Activated CD4-positive, alpha-beta T cell treated with anti-CD3 and anti-CD28 coated beads for 36 hours (primary cell): ENCODE measurements around the gene CHPF. TPM values are rescaled to one million over a fixed set of nuclear protein-coding genes. Genes with fewer than 3 reads are reported as not detected.
A peak's percentile ranks its signal among the peaks of the same experiment; 100 is the strongest.

Experiments
- ATAC-seq: fragments of 200-7000 bp; cut with Tn5 transposase; one replicate; pipeline ENCODE4 v1.10.0; 2021; ENCODE audit warnings: mild to moderate bottlenecking, moderate library complexity
- CTCF ChIA-PET: fragments of 350-600 bp; sonication (Branson Sonifier 250); formaldehyde crosslinking; loops from one replicate; lab custom pipeline; 2021; ENCODE audit warnings: antibody characterized with exemption; lab: Charles Lee
- POLR2A ChIA-PET: fragments of 350-600 bp; sonication (Branson Sonifier 250); formaldehyde crosslinking; loops from one replicate; lab custom pipeline; 2021; ENCODE audit warnings: antibody characterized with exemption, inconsistent platforms; lab: Charles Lee
- DNase-seq: peaks from one replicate; pipeline ENCODE4 v3.0.0-alpha.2; 2020
- H3K27ac Mint-ChIP-seq: one replicate; pipeline ENCODE4 v1.8.0; 2021; ENCODE audit warnings: mixed read lengths
- H3K27me3 Mint-ChIP-seq: one replicate; pipeline ENCODE4 v1.8.0; 2021; ENCODE audit warnings: mixed read lengths
- H3K36me3 Mint-ChIP-seq: one replicate; pipeline ENCODE4 v1.8.0; 2021; ENCODE audit warnings: low read depth, mixed read lengths
- H3K4me1 Mint-ChIP-seq: one replicate; pipeline ENCODE4 v1.8.0; 2021; ENCODE audit warnings: mixed read lengths
- H3K4me3 Mint-ChIP-seq: one replicate; pipeline ENCODE4 v1.8.0; 2021; ENCODE audit warnings: mild to moderate bottlenecking, moderate library complexity, mixed read lengths
- H3K9me3 Mint-ChIP-seq: one replicate; pipeline ENCODE4 v1.8.0; 2021; ENCODE audit warnings: low read depth, mixed read lengths
- intact Hi-C, 2 experiments: fragments of 100-400 bp; cut with DNase I in 1 of 2; cut with micrococcal nuclease in 1 of 2; formaldehyde crosslinking; loops; one replicate each; pipeline versions ENCODE4 v1.14.2 to v1.15.1; 2022 to 2024; cut with DNase I, micrococcal nuclease
- total RNA-seq, 2 experiments: library from RNA; stranded (reverse); gene quantifications; one replicate each; pipeline ENCODE4 v1.2.3, GENCODE V29; 2021

CHPF gene
- total RNA-seq, 2 experiments from 2014 or later, result 14.1 to 17.1 TPM

- H3K4me1 Mint-ChIP-seq, result peaks cover 15% of the 10 kb centered on the region
- no peak for DNase-seq
- POLR2A ChIA-PET, result interaction anchor here (0.8 kb wide), 1 partner anchor 28 kb away, joined by 3 read pairs; no protein-coding TSS in a partner anchor
- no peak for ATAC-seq
- no peak overlapping the region for H3K27ac Mint-ChIP-seq
- CTCF ChIA-PET, result interaction anchor here (0.5 to 6.9 kb wide), 5 partner anchors 9 to 104 kb away, joined by 3 to 55 read pairs (median 3); no protein-coding TSS in a partner anchor
- peaks cover 11% of the 10 kb centered on the region for H3K36me3 Mint-ChIP-seq
- H3K27me3 Mint-ChIP-seq, result no peaks in the 10 kb centered on the region
- no peak overlapping the region for H3K4me3 Mint-ChIP-seq
- H3K9me3 Mint-ChIP-seq, result no peaks in the 10 kb centered on the region
- intact Hi-C loops, result no loop called here
Observed at GRCh38 chr2:219538956-219539788, 4.4 kb downstream of the CHPF start.

- H3K9me3 Mint-ChIP-seq, result no peaks in the 10 kb centered on the region
- H3K4me1 Mint-ChIP-seq, result peaks cover 14% of the 10 kb centered on the region
- intact Hi-C loops, result no loop called here
- H3K4me3 Mint-ChIP-seq, result no peak overlapping the region
- H3K27ac Mint-ChIP-seq, result no peak overlapping the region
- DNase-seq (no peak), ATAC-seq (no peak)
- H3K36me3 Mint-ChIP-seq, result peaks cover 11% of the 10 kb centered on the region
- ChIA-PET POLR2A (no interaction called here), CTCF (interaction anchor here (0.5 to 1.7 kb wide), 2 partner anchors 9 to 104 kb away, joined by 3 to 8 read pairs; no protein-coding TSS in a partner anchor)
- no peaks in the 10 kb centered on the region for H3K27me3 Mint-ChIP-seq
Observed at GRCh38 chr2:219538504-219538951, 5.1 kb downstream of the CHPF start.

GRCh38 chr2:219537657-219538488 is 5.7 kb downstream of the CHPF start:
- Mint-ChIP-seq H3K36me3 (peaks cover 11% of the 10 kb centered on the region), H3K4me3 (no peak overlapping the region), H3K27me3 (no peaks in the 10 kb centered on the region), H3K4me1 (peaks cover 14% of the 10 kb centered on the region), H3K9me3 (no peaks in the 10 kb centered on the region), H3K27ac (no peak overlapping the region)
- ChIA-PET CTCF (interaction anchor here (0.7 to 1.1 kb wide), 2 partner anchors 14 to 140 kb away, joined by 3 read pairs; no protein-coding TSS in a partner anchor), POLR2A (no interaction called here)
- DNase-seq, result no peak
- ATAC-seq, result no peak
- intact Hi-C loops, result no loop called here

GRCh38 chr2:219536967-219537366 is 6.6 kb downstream of the CHPF start:
- POLR2A ChIA-PET, result no interaction called here
- ATAC-seq, result no peak
- no peaks in the 10 kb centered on the region for H3K9me3 Mint-ChIP-seq
- CTCF ChIA-PET, result interaction anchor here (1.1 kb wide), 1 partner anchor 15 kb away, joined by 3 read pairs; no protein-coding TSS in a partner anchor
- H3K4me3 Mint-ChIP-seq, result no peak overlapping the region
- no peak overlapping the region for H3K27ac Mint-ChIP-seq
- intact Hi-C loops, result no loop called here
- peaks cover 11% of the 10 kb centered on the region for H3K36me3 Mint-ChIP-seq
- DNase-seq, result no peak
- peaks cover 6% of the 10 kb centered on the region for H3K4me1 Mint-ChIP-seq
- peaks cover 3% of the 10 kb centered on the region for H3K27me3 Mint-ChIP-seq

GRCh38 chr2:219536425-219536824 is 7.2 kb downstream of the CHPF start:
- DNase-seq (no peak), ATAC-seq (no peak)
- H3K27ac Mint-ChIP-seq, result no peak overlapping the region
- peaks cover 4% of the 10 kb centered on the region for H3K4me1 Mint-ChIP-seq
- no peaks in the 10 kb centered on the region for H3K9me3 Mint-ChIP-seq
- H3K27me3 Mint-ChIP-seq, result peaks cover 3% of the 10 kb centered on the region
- ChIA-PET POLR2A (no interaction called here), CTCF (interaction anchor here (1.1 kb wide), 1 partner anchor 16 kb away, joined by 3 read pairs; no protein-coding TSS in a partner anchor)
- intact Hi-C loops, result no loop called here
- H3K36me3 Mint-ChIP-seq, result peaks cover 10% of the 10 kb centered on the region
- no peak overlapping the region for H3K4me3 Mint-ChIP-seq

- Mint-ChIP-seq H3K27me3 (peaks cover 24% of the 10 kb centered on the region), H3K9me3 (no peaks in the 10 kb centered on the region), H3K4me3 (no peak overlapping the region), H3K36me3 (no peaks in the 10 kb centered on the region), H3K27ac (no peak overlapping the region), H3K4me1 (no peaks in the 10 kb centered on the region)
- ATAC-seq (no peak), DNase-seq (no peak)
- CTCF ChIA-PET, result interaction anchor here (1.0 kb wide), 1 partner anchor 39 kb away, joined by 4 read pairs; no protein-coding TSS in a partner anchor
- POLR2A ChIA-PET, result no interaction called here
- intact Hi-C loops, result loop anchor here in 1 of 2 experiments (5.0 kb wide), 1 partner anchor 77 kb away; no protein-coding TSS in a partner anchor
Observed at GRCh38 chr2:219533930-219534661, 9.5 kb downstream of the CHPF start.

- Mint-ChIP-seq H3K27me3 (peaks cover 36% of the 10 kb centered on the region), H3K9me3 (no peaks in the 10 kb centered on the region)
Observed at GRCh38 chr2:219532378-219532649, 11.3 kb downstream of the CHPF start.

GRCh38 chr2:219531639-219532377 is 11.8 kb downstream of the CHPF start:
- Mint-ChIP-seq H3K27ac (no peak overlapping the region), H3K27me3 (peaks cover 40% of the 10 kb centered on the region), H3K4me1 (no peaks in the 10 kb centered on the region), H3K36me3 (no peaks in the 10 kb centered on the region), H3K4me3 (no peak overlapping the region), H3K9me3 (no peaks in the 10 kb centered on the region)
- intact Hi-C loops, result loop anchor here in 1 of 2 experiments (5.0 kb wide), 1 partner anchor 75 kb away; no protein-coding TSS in a partner anchor
- ATAC-seq (no peak), DNase-seq (no peak)
- ChIA-PET CTCF (interaction anchor here (1.1 to 8.0 kb wide), 9 partner anchors 11 to 141 kb away, joined by 3 to 128 read pairs (median 37); partner anchors contain the start of genes CHPF, GMPPA and TMEM198), POLR2A (no interaction called here)

More at GRCh38 chr2:219532378-219532649, 11.3 kb downstream of the CHPF start:
- no peaks in the 10 kb centered on the region for H3K4me1 Mint-ChIP-seq
- DNase-seq (no peak), ATAC-seq (no peak)
- no peak overlapping the region for H3K27ac Mint-ChIP-seq
- intact Hi-C loops, result loop anchor here in 1 of 2 experiments (5.0 kb wide), 1 partner anchor 75 kb away; no protein-coding TSS in a partner anchor
- no peaks in the 10 kb centered on the region for H3K36me3 Mint-ChIP-seq
- POLR2A ChIA-PET, result no interaction called here
- no peak overlapping the region for H3K4me3 Mint-ChIP-seq
- CTCF ChIA-PET, result interaction anchor here (1.4 to 8.0 kb wide), 6 partner anchors 10 to 142 kb away, joined by 3 to 128 read pairs (median 46); partner anchors contain the start of genes CHPF, GMPPA and TMEM198

- CTCF ChIA-PET, result interaction anchor here (0.6 to 8.0 kb wide), 47 partner anchors 8 to 366 kb away, joined by 3 to 128 read pairs (median 4); partner anchors contain the start of genes ASIC4, CHPF, GMPPA and STK11IP
- peak; percentile 97 for ATAC-seq
- Mint-ChIP-seq H3K27me3 (peaks cover 49% of the 10 kb centered on the region), H3K4me1 (no peaks in the 10 kb centered on the region), H3K9me3 (no peaks in the 10 kb centered on the region), H3K4me3 (no peak overlapping the region), H3K36me3 (no peaks in the 10 kb centered on the region), H3K27ac (no peak overlapping the region)
- POLR2A ChIA-PET, result interaction anchor here (1.0 kb wide), 1 partner anchor 21 kb away, joined by 4 read pairs; no protein-coding TSS in a partner anchor
- peak; percentile 93 for DNase-seq
- intact Hi-C loops, result loop anchor here (1.0 to 5.0 kb wide), 5 partner anchors 35 to 127 kb away; no protein-coding TSS in a partner anchor
Observed at GRCh38 chr2:219530048-219530963, 13.3 kb downstream of the CHPF start.
